Measurements from ENCODE around the gene CCDC14.
"Not testable (repeated sequence)": the region's sequence is repeated elsewhere in the genome, so short reads cannot be mapped to it uniquely, and the experiment has no call there.

Gene CCDC14

DNA sequence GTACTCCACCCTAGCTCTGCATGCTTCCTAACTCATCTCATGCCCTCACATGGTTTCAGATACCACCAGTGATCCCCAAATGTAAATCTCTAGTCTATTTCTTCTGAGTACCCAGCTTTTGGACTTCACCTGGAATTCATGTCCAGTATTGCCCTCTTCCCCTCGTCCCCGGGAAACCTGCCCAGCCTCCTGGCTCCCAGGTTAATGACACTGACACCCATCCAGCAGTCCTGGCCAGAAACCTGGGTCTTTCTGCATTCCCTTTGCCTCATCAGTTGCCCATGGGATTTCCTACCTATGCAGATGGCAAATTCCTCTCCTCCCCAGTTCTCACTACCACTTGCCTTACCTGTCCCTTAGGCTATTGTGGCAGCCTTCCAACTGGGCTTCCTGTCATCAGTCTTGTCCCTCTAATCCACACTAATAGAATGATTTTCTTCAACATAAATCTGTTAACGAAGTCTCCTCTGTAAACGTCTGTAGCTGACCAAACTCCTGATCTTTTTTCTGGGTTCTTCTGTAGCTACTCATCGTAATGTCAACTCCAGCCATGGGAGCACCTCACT, 61.6 kb downstream of the CCDC14 start:
- DNase-seq = no peak

DNA sequence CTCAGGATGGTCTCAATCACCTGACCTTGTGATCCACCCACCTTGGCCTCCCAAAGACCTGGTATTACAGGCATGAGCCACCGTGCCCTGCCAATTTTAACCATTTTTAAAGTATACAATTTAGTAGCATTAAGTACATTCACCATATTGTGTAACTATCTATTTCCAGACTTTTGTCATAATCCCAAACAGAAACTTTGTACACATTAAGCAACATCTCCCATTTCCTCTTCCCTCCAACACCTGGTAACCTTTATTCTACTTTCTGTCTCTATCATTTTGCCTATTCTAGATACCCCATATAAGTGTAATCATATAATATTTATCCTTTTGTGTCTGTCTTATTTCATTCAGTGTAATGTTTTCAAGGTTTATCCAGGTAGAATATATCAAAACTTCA, 68.0 kb downstream of the CCDC14 start:
- DNase-seq = no peak

- DNase-seq = no peak
These were observed 68.8 kb downstream of the CCDC14 start for GRCh38 chr3:123892195-123892594.

DNA sequence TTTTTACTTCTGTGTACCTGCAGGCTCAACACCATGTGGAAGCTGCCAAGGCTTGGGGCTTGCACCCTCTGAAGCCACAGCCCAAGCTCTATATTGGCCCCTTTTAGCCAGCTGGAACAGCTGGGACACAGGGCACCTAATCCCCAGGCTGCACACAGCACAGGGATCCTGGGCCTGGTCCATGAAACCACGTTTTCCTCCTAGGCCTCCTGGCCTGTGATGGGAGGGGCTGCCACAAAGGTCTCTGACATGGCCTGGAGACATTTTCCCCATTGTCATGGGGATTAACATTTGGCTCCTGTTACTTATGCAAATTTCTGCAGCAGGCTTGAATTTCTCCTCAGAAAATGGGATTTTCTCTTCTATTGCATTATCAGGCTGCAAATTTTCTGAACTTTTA, 70.0 kb downstream of the CCDC14 start:
- DNase-seq = not testable (repeated sequence)

DNA sequence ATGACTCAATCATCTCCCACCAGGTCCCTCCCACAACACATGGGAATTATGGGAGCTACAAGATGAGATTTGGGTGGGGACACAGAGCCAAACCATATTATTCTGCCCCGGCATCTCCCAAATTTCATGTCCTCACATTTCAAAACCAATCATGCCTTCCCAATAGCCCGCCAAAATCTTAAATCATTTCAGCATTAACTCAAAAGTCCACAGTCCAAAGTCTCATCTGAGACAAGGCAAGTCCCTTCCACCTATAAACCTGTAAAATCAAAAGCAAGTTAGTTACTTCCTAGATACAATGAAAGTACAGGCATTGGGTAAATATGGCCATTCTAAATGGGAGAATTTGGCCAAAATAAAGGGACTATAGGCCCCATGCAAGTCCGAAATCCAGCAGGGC, 70.9 kb downstream of the CCDC14 start:
- DNase-seq = not testable (repeated sequence)

DNA sequence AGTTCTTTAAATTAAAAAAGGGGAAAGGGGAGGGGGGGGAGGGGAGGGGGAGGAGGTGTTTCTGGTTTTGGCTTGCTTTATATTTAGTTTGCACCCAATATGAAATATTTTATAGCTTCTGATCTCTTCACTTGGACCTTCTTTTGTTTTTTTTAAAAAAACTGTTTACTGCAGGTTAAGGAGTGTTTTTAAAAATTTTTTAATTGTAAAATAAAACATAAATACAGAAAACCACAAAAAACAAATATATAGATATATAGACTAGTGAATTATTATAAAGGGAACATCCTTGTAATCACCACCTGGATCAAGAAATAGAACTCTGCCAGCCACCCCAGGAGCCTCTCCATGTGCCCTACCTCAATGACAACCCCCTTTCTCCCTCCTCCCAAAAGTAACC, 76.0 kb downstream of the CCDC14 start:
- DNase-seq = no peak

DNA sequence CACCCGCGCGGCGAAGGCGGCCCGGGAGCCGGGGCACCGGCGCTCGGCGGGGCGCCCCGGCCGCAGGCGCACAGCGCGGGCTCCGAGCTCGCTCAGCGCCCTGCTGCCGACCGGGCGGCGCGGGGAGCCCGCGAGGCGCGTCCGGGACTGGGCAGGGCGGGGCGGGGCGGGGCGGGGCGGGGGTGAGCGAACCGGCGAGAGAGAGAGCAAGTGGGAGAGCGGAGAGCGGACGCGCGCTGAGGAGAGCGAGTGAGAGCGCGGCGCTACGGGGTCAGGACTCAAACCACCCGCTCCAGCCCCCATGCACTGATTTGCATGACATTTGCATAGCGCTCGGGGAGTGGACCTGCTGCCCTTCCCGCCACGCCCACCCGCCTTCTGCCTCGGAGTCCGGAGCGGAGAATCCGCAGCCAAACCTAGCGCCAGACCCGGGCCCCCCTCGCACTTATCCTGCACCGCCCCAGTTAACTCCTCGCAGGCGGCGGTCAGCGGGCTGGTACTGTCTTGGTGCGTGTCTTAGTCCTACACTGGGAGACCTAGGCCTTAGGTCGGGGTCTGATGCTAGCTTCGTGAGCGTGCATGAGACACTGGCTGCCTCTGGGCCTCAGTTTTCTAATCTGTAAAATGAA, 76.7 kb downstream of the CCDC14 start, which contains the start of gene MYLK:
Gene MYLK, minus strand, starts transcription at position 130 of the 629 bp plus-strand sequence. CDS start 90,491 bp downstream, outside the sequence.
- DNase-seq = peak in 1 of 2 donors; percentile 4

DNA sequence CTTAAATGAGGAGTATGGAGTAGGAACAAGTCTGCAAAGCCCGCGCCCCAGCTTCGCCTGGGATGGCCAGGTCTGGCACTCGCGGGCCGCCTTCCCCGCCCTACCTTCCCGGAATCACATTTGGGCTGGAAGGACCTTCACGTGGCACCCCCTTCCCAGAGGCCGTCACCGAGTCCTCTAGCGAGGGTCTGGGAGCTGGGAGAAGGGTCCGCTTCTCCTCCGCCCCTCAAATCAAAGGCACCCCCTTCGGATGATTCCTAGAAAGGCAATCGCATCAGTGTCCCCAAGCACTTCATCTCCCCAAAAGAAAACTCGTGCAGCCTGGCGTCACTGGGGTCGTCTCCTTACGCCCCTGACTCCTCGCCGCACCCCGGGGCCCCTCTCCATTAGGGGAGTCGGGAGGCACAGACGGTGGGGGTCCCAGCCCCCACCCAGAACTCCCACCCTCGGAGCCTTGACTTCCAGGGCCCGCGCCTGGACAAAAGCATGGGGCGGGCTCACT, 77.3 kb downstream of the CCDC14 start:
- no peak for DNase-seq

- DNase-seq = no peak
These were observed 77.9 kb downstream of the CCDC14 start for GRCh38 chr3:123883111-123883510.

DNA sequence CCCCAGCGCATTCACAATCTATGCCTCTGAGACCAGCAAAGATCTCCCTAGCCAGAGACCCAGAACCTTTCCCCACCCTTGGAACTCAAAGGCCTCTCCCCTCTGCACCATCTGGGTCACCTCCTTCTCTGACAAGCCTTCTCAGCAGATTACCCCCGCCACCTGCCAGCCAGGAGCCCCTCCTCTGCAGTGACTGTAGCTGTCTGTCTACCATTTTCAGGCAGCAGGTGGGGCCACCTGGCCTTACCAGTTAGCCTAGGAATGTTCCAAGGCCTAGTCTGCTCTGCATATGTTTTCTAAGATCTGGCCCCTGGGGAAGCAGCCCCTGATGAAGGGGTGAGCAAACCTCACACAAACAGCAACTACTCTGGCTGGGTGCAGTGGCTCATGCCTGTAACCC, 79.3 kb downstream of the CCDC14 start:
- no peak for DNase-seq

GRCh38 chr3:123880998-123881561, 79.9 kb downstream of the CCDC14 start:
- no peak for DNase-seq

DNA sequence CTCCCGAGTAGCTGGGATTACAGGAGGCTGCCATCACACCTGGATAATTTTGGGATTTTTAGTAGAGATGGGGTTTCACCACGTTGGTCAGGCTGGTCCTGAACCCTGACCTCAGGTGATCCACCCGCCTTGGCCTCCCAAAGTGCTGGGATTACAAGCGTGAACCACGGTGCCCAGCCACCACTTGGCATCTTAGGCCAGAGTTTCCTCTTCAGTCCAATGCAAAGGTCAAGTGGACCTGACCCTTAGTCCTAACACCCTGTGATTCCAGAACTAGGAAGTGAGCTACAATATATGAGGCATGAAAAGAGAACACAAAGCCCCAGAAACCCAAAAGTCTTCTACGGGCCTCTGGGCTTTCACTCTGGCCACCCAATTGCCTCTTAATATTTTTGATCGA, 82.2 kb downstream of the CCDC14 start:
- no peak for DNase-seq

DNA sequence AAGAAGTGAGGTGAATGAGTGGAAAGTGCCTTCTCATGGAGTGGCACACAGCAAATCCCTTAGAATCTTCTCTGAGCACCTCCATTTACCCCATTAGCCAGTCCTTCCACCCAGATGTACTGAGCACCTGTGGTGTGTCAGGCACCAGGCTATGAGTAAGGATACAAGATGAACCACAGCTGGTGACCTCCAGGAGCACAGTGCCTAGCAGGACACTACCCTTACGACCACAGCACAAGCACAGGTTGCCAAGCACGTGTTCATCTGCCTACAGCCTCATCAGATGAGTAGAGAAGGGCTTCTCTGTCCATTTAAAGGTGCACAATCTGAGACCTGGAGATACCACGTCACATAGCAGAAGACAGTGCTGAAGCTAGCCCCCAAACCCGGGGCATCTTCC, 83.1 kb downstream of the CCDC14 start:
- DNase-seq = no peak

DNA sequence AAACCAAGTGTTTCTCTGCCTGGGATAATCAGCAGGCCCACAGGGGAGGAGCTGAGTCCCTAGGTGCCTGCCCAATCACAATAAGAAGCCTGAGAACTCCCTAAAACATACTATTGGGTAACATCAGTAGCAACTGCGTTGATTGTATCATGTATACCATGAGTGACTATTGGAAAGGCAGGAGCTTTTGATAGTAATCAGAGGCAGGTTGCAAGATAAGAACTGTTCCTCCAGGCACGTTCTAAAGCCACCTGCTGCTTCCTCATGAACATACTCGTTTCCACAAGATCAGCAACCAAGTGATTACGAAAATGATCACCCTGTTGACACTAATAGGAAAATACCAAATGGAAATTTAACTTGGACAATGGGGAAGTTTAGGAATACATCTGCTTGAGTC, 83.6 kb downstream of the CCDC14 start:
- no peak for DNase-seq

GRCh38 chr3:123876858-123877257, 84.2 kb downstream of the CCDC14 start:
- no peak for DNase-seq

DNA sequence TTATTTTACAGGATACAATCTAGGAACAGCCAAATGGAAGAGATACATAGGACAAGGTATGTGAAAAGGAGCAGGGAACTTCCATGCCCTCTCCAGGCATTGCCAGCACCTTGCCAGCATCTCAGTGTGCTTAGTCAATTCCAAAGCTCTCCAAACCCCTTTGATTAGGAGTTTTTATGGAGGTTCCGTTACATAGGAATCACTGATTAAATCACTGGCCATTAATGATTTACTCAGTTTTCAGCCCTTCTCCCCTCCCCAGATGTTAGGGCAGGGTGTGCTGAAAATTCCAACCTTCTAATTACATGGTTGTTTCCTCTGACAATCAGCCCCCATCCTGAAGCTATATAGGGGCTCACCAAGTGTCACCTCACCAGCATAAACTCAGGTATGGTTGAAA, 88.4 kb downstream of the CCDC14 start:
- DNase-seq = no peak

- no peak for DNase-seq
These were observed 89.1 kb downstream of the CCDC14 start for GRCh38 chr3:123871946-123872345.

DNA sequence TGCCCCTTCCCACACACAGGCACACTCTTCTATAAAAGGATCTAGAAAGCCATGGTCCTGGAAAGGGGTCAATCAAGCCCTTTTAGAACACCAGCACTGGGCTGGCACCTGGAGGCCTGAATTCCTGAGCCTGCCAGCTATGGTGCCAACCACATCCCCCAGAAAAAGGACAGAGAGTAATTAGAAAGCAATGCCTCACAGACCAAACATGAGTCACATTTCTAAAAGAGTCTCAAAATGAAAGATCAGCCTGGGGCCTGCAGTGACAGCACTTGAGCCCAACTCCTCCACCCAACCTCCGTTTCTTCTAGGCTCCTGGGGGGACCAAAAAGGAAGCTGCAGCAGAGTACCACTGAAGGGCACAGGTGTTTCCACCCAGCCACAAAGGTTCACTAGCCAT, 91.0 kb downstream of the CCDC14 start:
- DNase-seq = no peak

DNA sequence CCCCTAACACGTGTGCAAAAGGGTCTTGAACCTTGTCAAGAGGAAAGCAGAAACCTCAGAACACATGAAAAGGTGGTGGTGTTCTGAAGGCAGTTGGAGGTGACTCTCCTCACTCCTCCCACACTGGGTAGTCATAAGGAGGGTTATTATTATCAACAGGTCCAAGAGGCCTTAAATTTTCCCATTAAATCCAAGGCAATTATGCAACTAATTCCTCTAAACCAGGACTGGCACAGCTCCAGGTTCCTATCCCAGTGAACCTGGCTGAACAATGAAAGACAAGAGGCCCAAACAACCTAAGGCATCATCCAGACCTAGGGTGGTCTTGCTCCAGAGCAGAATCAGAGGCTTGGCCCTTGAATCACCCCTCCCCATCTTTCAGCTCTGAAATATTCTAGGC, 91.9 kb downstream of the CCDC14 start:
- DNase-seq = no peak

- DNase-seq = no peak
These were observed 96.3 kb downstream of the CCDC14 start for GRCh38 chr3:123864706-123865105.
